Right atrium auricular region (tissue), 2 donors: Measurements from ENCODE around the gene CLDN9. TPM values are rescaled to one million over a fixed set of nuclear protein-coding genes. Genes with fewer than 3 reads are reported as not detected.

ENCODE experiments used
- DNase-seq: peaks from one replicate; pipeline ENCODE4 v3.0.0-alpha.2; 2019; ENCODE audit warnings: low spot score
- H3K27ac ChIP-seq, 2 donors: fragments of 200-600 bp; sonication (generic); 1 replicate in 1 of 2; 2 replicates in 1 of 2; pipeline ENCODE4 v1.5.1; 2016 to 2019
- H3K27me3 ChIP-seq, 2 donors: fragments of 200-600 bp; sonication (generic); one replicate each; pipeline versions ENCODE4 v1.5.1 to v1.6.0; 2017 to 2019
- H3K36me3 ChIP-seq: fragments of 200-600 bp; sonication (generic); one replicate; pipeline ENCODE4 v1.5.1; 2016
- H3K4me1 ChIP-seq, 2 donors: fragments of 200-600 bp; sonication (generic); one replicate each; pipeline versions ENCODE4 v1.5.1 to v1.6.0; 2017 to 2019
- H3K4me3 ChIP-seq, 2 donors: fragments of 200-600 bp; sonication (generic); 1 replicate in 1 of 2; 2 replicates in 1 of 2; pipeline ENCODE4 v1.5.1; 2017 to 2019; ENCODE audit warnings: mild to moderate bottlenecking in 1 of 2, moderate library complexity in 1 of 2
- H3K9me3 ChIP-seq, 2 donors: fragments of 200-600 bp; sonication (generic); one replicate each; pipeline ENCODE4 v1.5.1; 2019
- total RNA-seq, 2 donors: library from RNA; depleted of rRNA; stranded (reverse); fragments of >200 nt; gene quantifications; one replicate each; pipeline ENCODE4 v1.1.0, GENCODE V29; 2016
- TF ChIP-seq, protein P1 (sequence below), 2 donors: fragments of 200-600 bp; sonication (generic); IDR thresholded peaks; one replicate each; pipeline ENCODE4 v1.5.1; 2019; ENCODE audit warnings: antibody characterized with exemption in 2 of 2

Gene CLDN9
- total RNA-seq, 2 donors from 2014 or later, result 0.39 TPM; not detected in 1

GRCh38 chr16:2981177-2981898 is 31.4 kb upstream of the CLDN9 start:
- peaks cover 0 to 47% of the 10 kb centered on the region in 2 donors for H3K4me1 ChIP-seq
- H3K4me3 ChIP-seq, result peak overlapping the region in 1 of 2 donors; percentile 81
- H3K36me3 ChIP-seq, result no peaks in the 10 kb centered on the region
- TF ChIP-seq, protein P1, sequence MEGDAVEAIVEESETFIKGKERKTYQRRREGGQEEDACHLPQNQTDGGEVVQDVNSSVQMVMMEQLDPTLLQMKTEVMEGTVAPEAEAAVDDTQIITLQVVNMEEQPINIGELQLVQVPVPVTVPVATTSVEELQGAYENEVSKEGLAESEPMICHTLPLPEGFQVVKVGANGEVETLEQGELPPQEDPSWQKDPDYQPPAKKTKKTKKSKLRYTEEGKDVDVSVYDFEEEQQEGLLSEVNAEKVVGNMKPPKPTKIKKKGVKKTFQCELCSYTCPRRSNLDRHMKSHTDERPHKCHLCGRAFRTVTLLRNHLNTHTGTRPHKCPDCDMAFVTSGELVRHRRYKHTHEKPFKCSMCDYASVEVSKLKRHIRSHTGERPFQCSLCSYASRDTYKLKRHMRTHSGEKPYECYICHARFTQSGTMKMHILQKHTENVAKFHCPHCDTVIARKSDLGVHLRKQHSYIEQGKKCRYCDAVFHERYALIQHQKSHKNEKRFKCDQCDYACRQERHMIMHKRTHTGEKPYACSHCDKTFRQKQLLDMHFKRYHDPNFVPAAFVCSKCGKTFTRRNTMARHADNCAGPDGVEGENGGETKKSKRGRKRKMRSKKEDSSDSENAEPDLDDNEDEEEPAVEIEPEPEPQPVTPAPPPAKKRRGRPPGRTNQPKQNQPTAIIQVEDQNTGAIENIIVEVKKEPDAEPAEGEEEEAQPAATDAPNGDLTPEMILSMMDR (IDR thresholded peaks at IDR 0.05), result no peak
- DNase-seq, result no peak
- no peaks in the 10 kb centered on the region for H3K9me3 ChIP-seq
- H3K27me3 ChIP-seq, result no peaks in the 10 kb centered on the region
- no peak overlapping the region for H3K27ac ChIP-seq

- no peak overlapping the region for H3K4me3 ChIP-seq
- H3K36me3 ChIP-seq, result no peaks in the 10 kb centered on the region
- no peaks in the 10 kb centered on the region for H3K9me3 ChIP-seq
- no peak for DNase-seq
- no peaks in the 10 kb centered on the region for H3K27me3 ChIP-seq
- H3K27ac ChIP-seq, result no peak overlapping the region
- H3K4me1 ChIP-seq, result peaks cover 0 to 51% of the 10 kb centered on the region in 2 donors
- TF ChIP-seq, protein P1 (IDR thresholded peaks at IDR 0.05), result no peak
These were observed 30.8 kb upstream of the CLDN9 start for GRCh38 chr16:2981899-2982250.

DNA sequence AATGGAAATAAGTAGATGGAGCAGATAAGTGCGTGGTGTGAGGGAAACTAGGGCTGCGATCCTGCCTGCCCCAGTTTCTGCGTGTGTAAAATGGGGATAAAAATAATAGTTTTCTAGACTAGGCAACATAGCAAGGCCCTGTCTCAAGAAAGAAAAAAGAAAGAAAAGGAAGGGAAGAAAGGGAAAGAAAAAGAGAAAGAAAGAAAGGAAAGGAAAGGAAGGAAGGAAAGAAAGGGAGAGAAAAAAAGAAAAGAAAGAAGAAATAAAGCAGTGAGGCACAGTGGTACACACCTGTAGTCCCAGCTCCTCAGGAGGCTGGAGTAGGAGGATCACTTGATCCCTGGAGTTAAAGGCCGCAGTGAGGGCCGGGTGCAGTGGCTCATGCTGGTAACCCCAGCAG is 30.3 kb upstream of the CLDN9 start:
- Histone ChIP-seq H3K9me3 (no peaks in the 10 kb centered on the region), H3K4me3 (no peak overlapping the region), H3K36me3 (no peaks in the 10 kb centered on the region), H3K27ac (no peak overlapping the region), H3K27me3 (no peaks in the 10 kb centered on the region), H3K4me1 (peaks cover 0 to 51% of the 10 kb centered on the region in 2 donors)
- TF ChIP-seq, protein P1 (IDR thresholded peaks at IDR 0.05), result no peak
- DNase-seq, result no peak

- H3K27ac ChIP-seq, result peak overlapping the region in 1 of 2 donors; percentile 11
- no peaks in the 10 kb centered on the region for H3K9me3 ChIP-seq
- H3K4me3 ChIP-seq, result peak overlapping the region in 1 of 2 donors; percentile 31
- DNase-seq, result peak; percentile 88
- no peaks in the 10 kb centered on the region for H3K27me3 ChIP-seq
- H3K4me1 ChIP-seq, result peaks cover 0 to 51% of the 10 kb centered on the region in 2 donors
- TF ChIP-seq, protein P1 (IDR thresholded peaks at IDR 0.05), result peak; percentile 98
- H3K36me3 ChIP-seq, result no peaks in the 10 kb centered on the region
These were observed 29.0 kb upstream of the CLDN9 start for GRCh38 chr16:2983706-2984136.

DNA sequence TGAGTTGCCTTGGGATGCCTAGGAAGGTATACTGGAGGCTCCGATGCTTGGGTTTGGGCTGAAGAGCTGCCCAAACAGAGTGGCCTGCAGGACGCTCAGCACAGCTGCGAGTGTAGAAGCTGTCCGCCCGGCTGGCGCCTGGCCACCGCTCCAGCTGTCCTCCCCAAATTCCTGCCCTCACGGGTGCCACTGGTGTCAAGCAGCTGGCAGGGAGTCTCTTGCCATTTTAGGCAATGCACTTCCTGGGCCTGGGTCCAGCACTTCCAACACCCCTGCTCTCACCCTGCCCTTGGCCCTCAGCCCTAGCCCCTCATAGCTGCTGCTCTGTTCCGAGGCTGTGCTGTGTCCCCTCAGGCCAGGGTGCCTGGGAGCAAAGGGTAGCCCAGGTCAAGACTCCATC is 27.3 kb upstream of the CLDN9 start:
- DNase-seq, result no peak
- no peaks in the 10 kb centered on the region for H3K9me3 ChIP-seq
- H3K27ac ChIP-seq, result peak overlapping the region; percentile 80 to 90

More for the DNA sequence above, 27.3 kb upstream of the CLDN9 start:
- Histone ChIP-seq H3K27me3 (no peaks in the 10 kb centered on the region), H3K36me3 (no peaks in the 10 kb centered on the region), H3K4me1 (peaks cover 0 to 41% of the 10 kb centered on the region in 2 donors), H3K4me3 (no peak overlapping the region)
- TF ChIP-seq, protein P1 (IDR thresholded peaks at IDR 0.05), result no peak
